GM10266 (cell line): Measurements from ENCODE around the gene ARHGEF7.

ENCODE experiments used
- DNase-seq: peaks from one replicate; pipeline ENCODE4 v3.0.0; 2012; ENCODE audit errors: extremely low spot score
- TF ChIP-seq, protein P1 (sequence below): IDR thresholded peaks from 2 replicates; pipeline ENCODE4 v1.5.1; 2012; ENCODE audit warnings: mild to moderate bottlenecking, low read depth; ENCODE audit not compliant: control insufficient read depth, insufficient read depth; ENCODE audit errors: missing control alignments

Gene ARHGEF7

DNA sequence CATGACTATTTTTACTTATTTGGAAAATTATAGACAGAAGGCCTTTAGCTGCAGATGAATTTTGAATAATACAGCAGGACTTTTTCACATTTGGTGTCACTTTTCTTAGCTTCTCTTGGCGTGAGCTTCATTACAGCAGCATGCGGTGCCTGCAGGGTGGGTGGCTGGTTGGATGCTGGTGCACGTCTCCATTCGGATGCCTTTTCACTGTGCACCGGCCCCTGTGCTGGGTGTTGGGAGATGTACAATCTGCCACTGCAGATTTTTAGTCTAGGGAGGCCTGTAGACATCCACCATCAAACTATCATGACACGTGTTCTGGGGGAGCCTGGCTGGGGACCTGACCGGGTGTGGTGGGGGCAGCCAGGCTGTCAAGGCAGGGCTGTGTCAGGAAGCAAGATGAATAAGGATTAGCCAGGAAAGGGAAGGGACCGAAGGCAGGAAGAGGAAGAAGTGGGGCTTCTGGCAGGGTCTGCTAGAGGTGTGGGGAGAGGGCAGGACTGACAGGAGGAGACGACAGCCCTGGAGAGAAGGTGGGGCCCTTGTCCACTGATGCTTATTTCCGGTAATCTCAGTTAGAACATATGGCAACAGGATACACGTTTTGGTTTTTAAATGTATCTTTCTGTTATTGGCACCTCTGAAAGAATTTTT is 88.8 kb downstream of the ARHGEF7 start:
- TF ChIP-seq, protein P1, sequence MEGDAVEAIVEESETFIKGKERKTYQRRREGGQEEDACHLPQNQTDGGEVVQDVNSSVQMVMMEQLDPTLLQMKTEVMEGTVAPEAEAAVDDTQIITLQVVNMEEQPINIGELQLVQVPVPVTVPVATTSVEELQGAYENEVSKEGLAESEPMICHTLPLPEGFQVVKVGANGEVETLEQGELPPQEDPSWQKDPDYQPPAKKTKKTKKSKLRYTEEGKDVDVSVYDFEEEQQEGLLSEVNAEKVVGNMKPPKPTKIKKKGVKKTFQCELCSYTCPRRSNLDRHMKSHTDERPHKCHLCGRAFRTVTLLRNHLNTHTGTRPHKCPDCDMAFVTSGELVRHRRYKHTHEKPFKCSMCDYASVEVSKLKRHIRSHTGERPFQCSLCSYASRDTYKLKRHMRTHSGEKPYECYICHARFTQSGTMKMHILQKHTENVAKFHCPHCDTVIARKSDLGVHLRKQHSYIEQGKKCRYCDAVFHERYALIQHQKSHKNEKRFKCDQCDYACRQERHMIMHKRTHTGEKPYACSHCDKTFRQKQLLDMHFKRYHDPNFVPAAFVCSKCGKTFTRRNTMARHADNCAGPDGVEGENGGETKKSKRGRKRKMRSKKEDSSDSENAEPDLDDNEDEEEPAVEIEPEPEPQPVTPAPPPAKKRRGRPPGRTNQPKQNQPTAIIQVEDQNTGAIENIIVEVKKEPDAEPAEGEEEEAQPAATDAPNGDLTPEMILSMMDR: no peak
- DNase-seq: no peak

DNA sequence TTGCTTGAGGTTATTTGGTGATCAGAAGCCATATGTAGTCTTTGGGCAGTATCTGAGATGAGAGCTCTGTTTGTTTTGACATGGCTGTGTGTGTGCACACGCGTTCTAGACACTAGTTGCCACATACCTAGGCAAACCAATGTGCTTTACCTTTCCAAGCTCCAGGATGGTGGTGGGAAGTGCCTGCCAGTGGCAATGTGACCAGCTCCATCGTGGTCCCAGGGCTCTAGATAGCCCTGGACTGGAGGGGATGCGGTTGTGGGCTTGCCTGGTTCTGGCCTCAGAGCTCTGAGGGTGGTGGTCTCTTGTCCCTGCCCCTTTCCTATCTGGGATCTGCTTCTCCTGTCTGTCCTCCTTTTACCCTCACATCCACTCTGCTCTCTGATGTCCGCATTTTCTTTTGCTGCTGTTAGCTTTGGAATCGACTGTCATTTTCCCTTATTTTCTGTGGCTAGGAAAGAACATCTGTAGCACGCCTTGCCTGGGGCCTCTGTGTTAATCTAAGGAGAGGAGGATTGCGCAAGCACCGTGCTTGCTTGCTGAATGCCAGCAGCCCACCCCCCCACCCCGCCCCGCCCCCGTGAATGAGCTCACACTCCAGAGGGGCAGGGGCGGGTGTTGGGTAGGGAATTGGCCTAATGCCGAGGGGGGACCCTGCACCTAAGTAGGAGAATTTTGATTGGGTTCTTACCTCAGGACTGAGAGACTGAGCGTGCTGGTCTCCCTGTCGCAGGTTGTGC is 89.5 kb downstream of the ARHGEF7 start:
- TF ChIP-seq, protein P1: no peak
- no peak for DNase-seq

DNA sequence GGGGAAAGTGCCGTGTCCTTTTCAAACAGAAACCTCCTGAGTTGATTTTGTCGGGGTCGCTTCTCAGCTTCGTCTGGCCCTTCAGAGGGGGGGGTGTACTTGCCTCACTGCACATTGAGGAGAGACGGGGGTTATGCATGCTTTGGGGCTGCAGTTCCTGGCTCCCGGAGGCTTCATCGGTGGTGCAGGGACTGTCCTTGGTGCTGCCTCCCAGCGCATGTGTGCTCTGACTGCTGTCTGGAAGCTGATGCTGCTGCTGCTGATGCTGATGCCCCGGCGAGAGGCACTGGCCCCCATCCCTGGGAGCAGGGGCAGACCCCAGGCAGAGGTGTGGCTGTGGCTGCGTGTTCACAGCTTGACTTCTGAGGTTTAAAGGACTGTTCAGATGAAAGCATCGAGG is 91.0 kb downstream of the ARHGEF7 start:
- TF ChIP-seq, protein P1: no peak
- no peak for DNase-seq

DNA sequence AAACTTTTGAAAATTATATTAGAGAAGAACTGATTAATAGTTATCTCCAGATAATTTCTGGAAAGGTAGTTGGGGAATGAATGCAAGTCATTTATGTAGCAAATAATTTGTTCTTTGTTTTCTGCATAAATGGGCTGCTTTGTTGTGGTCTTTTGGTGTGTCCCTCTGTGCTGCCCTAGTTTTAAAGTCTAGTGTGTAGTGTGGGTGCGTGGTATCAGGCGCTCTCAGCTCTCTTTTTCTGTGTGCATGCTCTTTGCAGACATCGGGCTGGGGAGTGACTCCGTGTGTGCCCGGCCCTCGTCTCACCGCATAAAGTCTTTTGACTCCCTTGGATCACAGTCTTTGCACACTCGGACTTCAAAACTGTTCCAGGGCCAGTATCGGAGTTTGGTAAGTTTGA is 94.5 kb downstream of the ARHGEF7 start:
- TF ChIP-seq, protein P1: no peak
- DNase-seq: no peak

DNA sequence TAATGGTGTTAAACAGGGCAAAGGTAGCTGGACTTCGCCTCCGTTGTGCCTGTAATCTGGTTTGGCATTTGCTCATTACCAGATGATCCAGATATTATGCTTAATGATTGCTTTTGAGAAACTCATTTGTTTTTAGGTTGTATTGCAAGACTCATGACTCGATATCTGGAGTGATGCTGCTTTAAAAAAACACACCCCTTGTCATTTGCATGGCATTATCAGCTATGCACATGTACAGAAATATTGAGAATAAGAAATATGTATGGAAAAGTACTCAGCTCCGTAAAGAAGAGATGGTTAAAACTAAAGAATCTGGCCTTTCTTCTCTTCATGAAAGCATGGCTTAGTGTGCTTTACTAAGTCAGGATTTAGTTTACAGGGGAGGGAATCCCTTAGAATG is 95.0 kb downstream of the ARHGEF7 start:
- no peak for DNase-seq
- TF ChIP-seq, protein P1: no peak

DNA sequence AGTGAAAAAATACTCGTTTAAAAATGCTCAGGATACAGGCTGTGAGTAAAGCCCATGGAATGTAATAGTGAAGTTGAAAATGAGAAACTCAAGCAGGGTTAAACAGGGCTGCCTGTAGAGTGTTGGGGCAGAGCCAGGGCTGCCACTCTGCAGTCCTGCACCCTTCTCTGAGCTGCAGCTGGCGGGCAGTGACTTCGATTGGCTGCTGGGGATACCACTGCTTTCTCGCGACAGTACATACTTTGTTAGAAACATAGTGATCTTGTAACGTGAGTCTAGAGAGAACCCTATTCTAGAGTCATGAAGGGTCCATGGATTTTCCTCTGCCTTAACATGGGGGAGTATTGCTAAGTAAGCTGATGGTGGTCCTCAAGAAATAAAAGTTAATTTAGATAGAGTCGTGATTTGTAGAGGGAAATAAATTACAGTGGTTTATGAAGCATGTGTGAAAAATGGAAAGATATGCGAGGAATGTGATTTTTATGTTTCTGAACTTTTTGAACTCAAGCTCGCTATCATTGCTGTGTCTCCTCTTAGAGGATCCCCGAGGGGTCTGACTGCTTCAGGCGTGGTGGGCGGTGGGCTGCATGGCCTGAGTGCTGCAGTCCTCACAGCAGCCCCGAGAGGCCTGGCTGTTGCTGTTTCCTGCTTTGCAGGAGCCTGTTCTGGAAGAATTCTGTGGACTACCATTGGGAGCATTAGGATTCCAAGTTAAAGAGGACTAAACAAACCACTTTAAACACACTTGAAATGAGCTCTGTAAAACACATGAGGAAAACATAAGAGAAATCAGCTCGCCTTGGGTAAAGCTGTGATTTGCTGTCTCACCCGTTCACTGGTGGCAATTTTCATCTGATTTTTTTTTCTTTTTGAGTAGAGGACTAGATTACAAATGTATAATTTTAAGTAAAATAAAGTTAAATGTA is 95.7 kb downstream of the ARHGEF7 start:
- TF ChIP-seq, protein P1: no peak
- no peak for DNase-seq
